Stimulated activated CD4-positive, alpha-beta T cell treated with anti-CD3 and anti-CD28 coated beads, Interleukin-15, amount 100 ng/mL, for 1 hour (primary cell): Measurements from ENCODE around the gene DSG3.

Experiments used
- DNase-seq, 2 donors: peaks; one replicate each; pipeline ENCODE4 v3.0.0-alpha.2; 2020; ENCODE audit warnings: low read depth in 1 of 2, low spot score in 1 of 2

The DSG3 gene

DNA sequence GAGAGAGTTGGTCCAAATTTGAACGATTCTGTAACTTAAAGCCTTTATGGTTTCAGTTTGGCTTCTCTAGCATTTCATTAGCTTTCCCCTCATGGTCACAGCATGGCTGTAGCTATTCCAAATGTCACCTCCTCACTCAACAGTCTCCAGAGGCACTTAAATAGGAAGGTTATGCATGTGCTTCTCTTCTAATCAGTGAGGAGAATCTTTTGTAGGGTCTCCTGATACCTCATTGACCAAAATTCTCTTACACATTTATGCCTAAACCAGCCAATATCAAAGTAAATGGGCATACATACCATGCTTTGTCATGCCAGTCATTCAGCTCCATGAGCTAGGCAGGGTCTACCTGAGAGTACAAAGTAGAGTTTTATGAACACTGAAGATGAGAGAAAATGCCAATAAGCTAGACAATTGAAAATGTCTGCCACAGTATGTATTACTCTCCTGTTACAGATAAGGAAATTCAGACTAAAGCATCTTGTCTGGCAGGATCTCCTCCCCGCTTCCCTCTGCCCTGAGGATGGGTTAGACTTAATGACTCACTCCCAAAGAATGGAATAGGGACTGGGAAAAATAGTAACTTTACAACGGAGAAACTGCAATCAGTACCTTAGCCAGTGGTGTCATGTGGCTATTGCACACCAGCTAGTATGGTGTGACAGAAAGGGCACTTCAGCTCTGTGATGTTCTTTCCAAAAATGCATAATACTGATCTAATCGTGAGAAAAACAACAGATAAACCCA is 65.8 kb downstream of the DSG3 start:
- no peak for DNase-seq

DNA sequence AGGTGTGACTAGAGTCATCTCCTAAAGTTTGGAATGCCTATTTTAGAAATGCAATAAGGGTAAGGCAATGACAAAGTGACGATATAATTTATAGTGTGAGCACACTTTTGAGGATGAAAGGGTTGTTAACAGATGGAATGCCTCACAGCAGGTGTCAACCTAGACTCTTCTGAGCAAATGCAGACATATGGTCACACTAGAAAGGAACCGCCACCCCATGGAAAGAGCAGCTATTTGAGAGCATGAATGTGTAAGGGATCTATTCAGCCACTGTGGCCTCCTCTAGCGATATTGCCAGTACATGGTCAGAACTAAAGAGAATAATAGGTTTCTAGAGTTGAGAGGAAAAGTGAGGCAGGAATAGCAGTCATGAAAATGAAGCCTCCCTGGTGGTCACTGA is 68.9 kb downstream of the DSG3 start:
- DNase-seq, result no peak

DNA sequence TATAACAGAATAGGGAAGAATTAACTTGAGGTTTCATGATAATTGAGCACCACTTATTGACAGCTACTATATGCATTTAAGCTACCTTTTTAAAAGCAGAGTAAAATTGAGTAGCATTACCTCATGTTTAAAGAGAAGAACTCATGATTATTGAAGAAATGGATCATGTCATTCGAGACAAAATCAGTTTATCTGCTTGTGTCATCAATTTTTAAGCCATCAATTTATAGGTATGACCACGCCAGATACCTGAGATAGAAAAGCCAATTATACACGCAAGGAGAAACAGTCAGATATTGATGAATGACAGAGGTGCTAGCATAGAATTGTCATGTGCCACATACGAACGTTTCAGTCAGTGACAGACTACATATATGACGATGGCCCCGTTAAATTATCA is 78.8 kb downstream of the DSG3 start:
- DNase-seq, result no peak
